ENCODE results near the gene SPA17. TPM values are rescaled to one million over a fixed set of nuclear protein-coding genes. Genes with fewer than 3 reads are reported as not detected.
A peak's percentile ranks its signal among the peaks of the same experiment; 100 is the strongest.

SPA17 gene
- total and polyA plus RNA-seq, 2 of the 4 experiments (the other 2 are of a cell fraction): 9.9 to 10.6 TPM

- Histone ChIP-seq H3K79me1 (ENCODE audit: low read depth in 1 of 2, low read length in 2 of 2) (no peaks in the 10 kb centered on the region), H3K4me3 (ENCODE audit: insufficient read depth, low read depth, low read length) (no peak overlapping the region), H2BK5ac (ENCODE audit: low read depth, low read length, poor library complexity, severe bottlenecking) (no peak overlapping the region), H3K14ac (replicated peaks; ENCODE audit: low read depth, low read length) (no peak overlapping the region), H3K9me3 (ENCODE audit: control insufficient read depth, insufficient read depth, low read length) (no peaks in the 10 kb centered on the region), H3K4me1 (ENCODE audit: control insufficient read depth, insufficient read depth, low read length) (peaks cover 5% of the 10 kb centered on the region; the same call in 1 of the 2 replicates), H3K27ac (ENCODE audit: insufficient read depth, low read length) (no peak overlapping the region), H2BK15ac (ENCODE audit: low read depth, low read length) (no peak overlapping the region), H4K5ac (ENCODE audit: low read depth, low read length) (no peak overlapping the region), H2AFZ (replicated peaks; ENCODE audit: low read length, poor library complexity) (peak overlapping the region; percentile 55), H4K91ac (ENCODE audit: insufficient read depth, low read depth, low read length) (no peak overlapping the region), H3K36me3 (ENCODE audit: control insufficient read depth, insufficient read depth, low read length) (0 out of 2 replicates have a peak, but pooled peaks cover 3% of the 10 kb centered on the region), H3K56ac (ENCODE audit: extremely low read depth, insufficient read depth, low read length) (no peak overlapping the region), H3K9ac (ENCODE audit: low read depth, low read length) (no peak overlapping the region), H2BK20ac (ENCODE audit: low read depth, low read length) (no peak overlapping the region), H4K8ac (ENCODE audit: low read depth in 2 of 2, low read length in 2 of 2) (0 out of 4 replicates have a peak overlapping the region, but pooled peaks of 1 of the 2 experiments have one; percentile 12), H3K9me1 (ENCODE audit: insufficient read depth, low read length) (no peaks in the 10 kb centered on the region), H2AK5ac (ENCODE audit: low read depth, low read length) (no peak overlapping the region), H4K20me1 (ENCODE audit: insufficient read depth, low read length) (no peaks in the 10 kb centered on the region), H2BK120ac (ENCODE audit: low read depth, low read length) (no peak overlapping the region), H2AK9ac (replicated peaks; ENCODE audit: low read depth, low read length, poor library complexity) (no peak overlapping the region), H3K27me3 (ENCODE audit: control insufficient read depth, insufficient read depth, low read length) (no peaks in the 10 kb centered on the region), H3K4me2 (ENCODE audit: low read depth, low read length) (no peak overlapping the region; the same call in 1 of the 2 replicates), H3K4ac (ENCODE audit: low read depth, low read length) (no peak overlapping the region), H3K18ac (ENCODE audit: low read depth, low read length) (no peak overlapping the region), H3K23ac (ENCODE audit: low read depth, low read length) (no peak overlapping the region)
- intact Hi-C loops (cut with micrococcal nuclease) (no loop called here), in situ Hi-C loops (cut with MboI; ENCODE audit: low sequenced_read_pairs) (loop anchor here (25.0 kb wide), 1 partner anchor 755 kb away; no protein-coding TSS in a partner anchor), dilution Hi-C loops (cut with HindIII; ENCODE audit: low sequenced_read_pairs, unreplicated experiment) (no loop called here)
- ChIA-PET POLR2A (ENCODE audit: unreplicated experiment) (no interaction called here), CTCF (interaction anchor here (0.5 to 0.6 kb wide), 2 partner anchors 27 to 270 kb away, joined by 3 read pairs; no protein-coding TSS in a partner anchor)
- DNase-seq (peak; percentile 66), ATAC-seq (ENCODE audit: low read depth) (peak; percentile 80)
- 44% methylated on average over 5 of the region's 16 CpGs; no CpG with 5 or more reads in 1 of the 2 experiments for WGBS, 2 experiments (ENCODE audit: extremely low coverage in 2 of 2, insufficient read length in 1 of 2)
- BruUV-seq (replicated peaks): no TSS peak
- TF ChIP-seq FOS (IDR thresholded peaks at IDR 0.05; ENCODE audit: low read depth, low read length) (no peak), NFE2L2 (IDR thresholded peaks at IDR 0.05; ENCODE audit: low read depth, low read length) (peak; percentile 31; the same call in 1 of the 2 replicates)
Observed at GRCh38 chr11:124656774-124657630, 16.7 kb upstream of the SPA17 start.
